C1 segment of cervical spinal cord (tissue), 14 donors: Measurements from ENCODE around the gene OR1J1.
A peak's percentile ranks its signal among the peaks of the same experiment; 100 is the strongest.

ENCODE experiments used
- DNase-seq, 14 donors: peaks; one replicate each; lab custom pipeline; 2025; lab: John Stamatoyannopoulos, UW

Gene OR1J1, protein sequence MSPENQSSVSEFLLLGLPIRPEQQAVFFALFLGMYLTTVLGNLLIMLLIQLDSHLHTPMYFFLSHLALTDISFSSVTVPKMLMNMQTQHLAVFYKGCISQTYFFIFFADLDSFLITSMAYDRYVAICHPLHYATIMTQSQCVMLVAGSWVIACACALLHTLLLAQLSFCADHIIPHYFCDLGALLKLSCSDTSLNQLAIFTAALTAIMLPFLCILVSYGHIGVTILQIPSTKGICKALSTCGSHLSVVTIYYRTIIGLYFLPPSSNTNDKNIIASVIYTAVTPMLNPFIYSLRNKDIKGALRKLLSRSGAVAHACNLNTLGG

DNA sequence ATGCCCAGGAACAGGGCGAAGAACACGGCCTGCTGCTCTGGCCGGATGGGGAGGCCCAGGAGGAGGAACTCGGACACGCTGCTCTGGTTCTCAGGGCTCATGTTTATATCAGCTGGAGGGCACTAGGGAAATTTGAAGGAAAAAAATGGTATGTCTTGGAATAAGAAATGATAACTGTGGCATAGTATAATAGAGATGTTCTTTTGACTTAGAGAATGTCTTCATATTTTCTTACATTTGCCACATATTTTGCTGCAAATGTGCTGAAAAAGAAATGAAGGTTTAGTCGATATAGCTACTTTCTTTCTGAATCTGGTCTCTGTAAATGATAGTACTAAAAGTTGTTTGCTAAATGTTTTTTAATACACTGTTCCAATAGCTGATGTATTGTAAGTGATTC, at the start of gene OR1J1:
TSS of gene OR1J1 (minus strand) at position 101 of the 400 bp plus-strand sequence. CDS start at position 101, 0 bp downstream.
- no peak for DNase-seq

DNA sequence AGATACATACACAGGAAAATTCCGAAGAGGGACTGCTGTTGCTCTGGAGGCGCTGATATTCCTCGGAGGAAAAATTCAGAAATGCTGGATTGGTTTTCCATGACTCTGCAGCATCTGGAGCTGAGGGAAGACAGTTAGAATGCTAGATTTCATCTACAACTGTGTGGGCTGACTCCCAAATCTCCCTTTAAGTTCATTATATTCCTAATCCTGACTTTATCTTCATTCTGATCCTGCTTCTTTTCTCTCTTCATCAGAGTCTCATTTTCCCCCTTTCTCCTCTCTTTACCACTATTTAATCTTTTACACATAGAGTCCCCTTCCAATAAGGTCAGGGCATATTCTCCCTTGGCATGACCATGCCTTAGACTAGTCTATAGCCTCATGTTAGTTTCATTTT, 49.5 kb upstream of the OR1J1 start, which contains the start of gene OR1N1:
TSS of gene OR1N1 (minus strand) at position 101 of the 400 bp plus-strand sequence. CDS start at position 101, 0 bp downstream.
- no peak for DNase-seq

DNA sequence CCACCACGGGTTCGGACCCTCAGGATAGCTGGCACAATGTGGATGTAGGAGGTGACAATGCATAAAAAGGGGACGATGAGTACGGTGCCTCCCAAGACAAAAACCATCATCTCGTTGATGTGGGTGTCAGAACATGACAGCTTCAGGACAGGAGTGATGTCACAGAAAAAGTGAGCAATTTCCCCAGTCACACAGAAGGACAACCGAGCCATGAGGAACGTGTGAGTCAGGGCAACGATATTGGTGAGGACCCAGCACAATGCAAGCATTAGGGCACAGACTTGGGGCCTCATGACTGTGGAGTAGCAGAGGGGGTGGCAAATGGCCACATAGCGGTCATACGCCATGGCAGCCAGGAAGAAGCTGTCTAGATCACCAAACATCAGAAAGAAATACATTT, 48.9 kb upstream of the OR1J1 start:
- DNase-seq, result no peak

DNA sequence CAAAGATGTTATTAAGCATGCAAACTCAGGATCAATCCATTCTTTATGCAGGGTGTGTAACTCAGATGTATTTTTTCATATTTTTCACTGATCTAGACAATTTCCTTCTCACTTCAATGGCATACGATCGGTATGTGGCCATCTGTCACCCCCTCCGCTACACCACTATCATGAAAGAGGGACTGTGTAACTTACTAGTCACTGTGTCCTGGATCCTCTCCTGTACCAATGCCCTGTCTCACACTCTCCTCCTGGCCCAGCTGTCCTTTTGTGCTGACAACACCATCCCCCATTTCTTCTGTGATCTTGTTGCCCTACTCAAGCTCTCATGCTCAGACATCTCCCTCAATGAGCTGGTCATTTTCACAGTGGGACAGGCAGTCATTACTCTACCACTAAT, 41.6 kb upstream of the OR1J1 start:
- DNase-seq, result peak in 1 of 14 donors; percentile 49

DNA sequence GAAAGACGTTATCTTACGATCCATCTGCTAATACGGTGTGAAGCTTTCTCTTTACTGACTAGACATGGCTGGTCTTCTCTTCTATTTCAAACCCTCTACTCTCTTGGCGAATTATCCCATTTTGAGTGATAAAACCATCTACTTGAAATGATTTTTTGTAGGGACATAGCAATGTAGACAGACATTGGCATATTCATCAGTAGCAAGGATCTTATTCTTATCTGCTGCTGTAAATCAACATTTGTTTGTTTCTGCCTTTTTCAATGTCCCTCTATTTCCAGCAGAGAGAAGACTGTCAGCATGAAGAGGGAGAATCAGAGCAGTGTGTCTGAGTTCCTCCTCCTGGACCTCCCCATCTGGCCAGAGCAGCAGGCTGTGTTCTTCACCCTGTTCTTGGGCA, 41.1 kb upstream of the OR1J1 start, which contains the start of gene OR1J4:
TSS of gene OR1J4 (plus strand) at position 301 of the 400 bp plus-strand sequence. CDS start at position 301, 0 bp downstream.
- DNase-seq, result no peak

DNA sequence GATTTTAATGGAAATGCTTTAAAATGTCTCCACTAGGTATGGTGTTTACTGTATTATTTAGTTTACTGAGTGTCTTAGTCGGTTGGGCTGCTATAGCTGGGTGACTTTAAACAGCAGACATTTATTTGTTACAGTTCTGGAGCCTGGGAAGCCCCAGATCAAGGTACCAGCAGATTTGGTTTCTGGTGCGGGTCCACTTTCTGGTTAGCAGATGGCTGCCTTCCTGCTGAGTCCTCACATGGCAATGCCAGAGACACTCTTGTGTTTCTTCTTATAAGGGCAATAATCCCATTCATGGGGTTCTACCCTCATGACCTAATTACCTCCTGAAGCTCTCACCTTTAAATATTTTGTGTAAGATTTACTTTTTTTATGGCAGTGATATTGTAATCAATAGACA, 40.5 kb upstream of the OR1J1 start:
- DNase-seq, result peak in 1 of 14 donors; percentile 55

DNA sequence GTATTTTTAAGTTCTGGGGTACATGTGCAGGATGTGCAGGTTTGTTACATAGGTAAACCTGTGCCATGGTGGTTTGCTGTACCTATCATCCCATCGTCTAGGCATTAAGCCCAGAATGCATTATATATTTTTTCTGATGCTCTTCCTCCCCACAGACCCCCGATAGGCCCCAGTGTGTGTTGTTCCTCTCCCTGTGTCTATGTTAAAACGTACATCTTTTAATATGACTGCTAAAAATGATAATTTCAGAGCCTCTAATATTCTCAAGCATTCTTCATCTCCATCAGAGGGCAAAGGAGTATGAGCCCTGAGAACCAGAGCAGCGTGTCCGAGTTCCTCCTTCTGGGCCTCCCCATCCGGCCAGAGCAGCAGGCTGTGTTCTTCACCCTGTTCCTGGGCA, 32.8 kb upstream of the OR1J1 start, which contains the start of gene OR1J2:
TSS of gene OR1J2 (plus strand) at position 301 of the 400 bp plus-strand sequence. CDS start at position 301, 0 bp downstream.
- DNase-seq, result no peak

DNA sequence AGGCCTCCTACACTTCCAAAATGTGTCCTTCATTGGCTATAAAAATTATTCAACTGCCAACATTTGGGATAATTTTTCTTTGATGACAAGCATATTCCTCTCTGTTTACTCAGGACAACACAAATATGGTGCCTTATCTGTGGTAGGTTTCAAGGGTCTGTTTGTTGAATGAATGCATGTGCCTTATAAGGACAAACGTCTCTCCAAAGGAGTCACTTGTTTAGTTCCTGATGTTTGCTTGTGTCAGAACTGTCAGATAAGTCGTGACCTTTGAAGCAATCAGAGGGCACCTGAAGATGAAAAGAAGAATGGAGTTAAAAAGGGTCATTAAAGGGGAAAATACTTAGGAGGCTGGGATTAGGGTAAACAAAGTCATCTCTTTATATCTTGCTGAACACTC, 29.2 kb upstream of the OR1J1 start:
- no peak for DNase-seq

DNA sequence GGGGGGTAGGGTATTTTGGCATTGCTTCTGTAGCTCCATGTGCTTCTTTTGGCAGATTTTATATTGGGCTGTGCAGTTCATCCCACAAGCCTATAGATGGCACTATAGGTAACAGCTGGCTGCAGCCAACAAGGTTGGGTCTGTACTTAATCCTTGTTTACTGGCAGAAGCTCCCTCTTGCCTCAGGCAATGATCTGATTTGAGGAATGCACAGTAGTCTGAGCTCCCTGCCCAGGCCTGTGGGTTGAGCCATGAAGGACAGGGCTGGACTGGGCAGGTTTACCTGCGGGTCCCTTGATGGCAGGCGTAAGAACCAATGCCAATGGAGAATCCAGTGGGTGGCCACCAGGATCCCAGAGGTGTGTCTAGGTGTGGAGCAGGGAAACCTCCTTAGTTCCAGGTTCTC, 21.2 kb upstream of the OR1J1 start:
- no peak for DNase-seq

DNA sequence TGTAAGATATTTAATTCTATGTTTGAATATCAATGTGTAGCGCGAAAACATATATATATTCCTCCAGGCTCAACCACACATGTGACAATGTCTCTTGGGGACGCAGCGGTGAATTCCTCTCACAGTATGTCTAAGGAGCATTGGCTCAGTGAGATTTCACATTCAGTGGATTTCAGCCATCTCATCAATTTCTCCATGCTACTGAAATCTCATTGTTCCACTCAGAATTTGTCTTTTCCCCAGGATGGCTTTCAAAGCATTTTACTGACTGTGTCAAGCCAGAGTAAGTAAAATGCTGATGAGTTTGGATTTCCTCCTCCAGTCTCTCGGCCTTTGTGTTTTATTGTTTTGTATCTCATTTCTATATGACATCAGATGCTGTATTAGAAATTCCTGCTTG, 1.3 kb upstream of the OR1J1 start:
- no peak for DNase-seq

DNA sequence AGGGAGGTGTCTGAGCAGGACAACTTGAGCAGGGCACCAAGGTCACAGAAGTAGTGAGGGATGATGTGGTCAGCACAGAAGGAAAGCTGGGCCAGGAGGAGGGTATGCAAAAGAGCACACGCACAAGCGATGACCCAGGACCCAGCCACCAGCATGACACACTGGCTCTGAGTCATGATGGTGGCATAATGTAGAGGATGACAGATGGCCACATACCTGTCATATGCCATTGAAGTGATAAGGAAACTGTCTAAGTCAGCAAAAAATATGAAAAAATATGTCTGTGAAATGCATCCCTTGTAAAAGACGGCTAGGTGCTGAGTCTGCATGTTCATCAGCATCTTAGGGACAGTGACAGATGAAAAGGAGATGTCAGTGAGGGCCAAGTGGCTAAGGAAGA, 380 bp downstream of the OR1J1 start:
- DNase-seq, result no peak

DNA sequence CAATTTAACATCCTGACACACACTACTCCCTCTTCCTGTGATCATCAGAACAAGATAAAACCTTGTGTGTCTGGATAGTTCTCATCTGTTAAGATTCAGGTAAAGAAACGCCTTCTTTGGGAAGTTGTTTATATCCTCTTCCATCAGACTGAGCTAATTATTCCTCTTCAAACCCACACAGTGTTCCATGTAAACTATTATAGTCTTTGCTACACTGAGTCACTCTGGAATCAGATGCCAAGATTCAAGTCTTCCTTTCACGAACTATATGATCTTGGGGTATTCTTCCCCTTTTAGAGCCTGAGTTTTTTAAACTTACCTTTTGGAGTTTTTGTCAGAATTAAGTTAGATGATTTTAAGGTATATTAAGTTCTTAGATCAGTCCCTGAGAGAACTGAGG, 2.0 kb downstream of the OR1J1 start:
- DNase-seq, result no peak

DNA sequence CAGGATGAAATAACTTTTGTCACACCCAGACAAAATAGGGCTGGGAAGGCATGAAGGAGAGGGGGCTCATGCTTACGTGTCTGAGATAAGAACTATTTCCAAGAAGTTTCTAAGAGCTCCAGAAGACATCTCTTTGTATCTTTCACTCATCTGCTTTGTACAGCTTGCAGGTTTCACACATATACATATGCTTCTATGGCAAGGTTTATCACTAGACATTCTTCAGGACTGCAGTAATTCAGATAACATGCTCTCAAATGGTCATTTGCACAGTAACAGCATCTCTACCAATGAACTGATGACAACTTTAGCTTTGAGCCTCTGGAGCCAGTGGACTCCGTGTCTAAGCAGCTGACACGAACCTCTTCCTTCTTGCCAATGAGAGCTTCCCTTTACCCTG, 3.2 kb downstream of the OR1J1 start:
- DNase-seq, result no peak

DNA sequence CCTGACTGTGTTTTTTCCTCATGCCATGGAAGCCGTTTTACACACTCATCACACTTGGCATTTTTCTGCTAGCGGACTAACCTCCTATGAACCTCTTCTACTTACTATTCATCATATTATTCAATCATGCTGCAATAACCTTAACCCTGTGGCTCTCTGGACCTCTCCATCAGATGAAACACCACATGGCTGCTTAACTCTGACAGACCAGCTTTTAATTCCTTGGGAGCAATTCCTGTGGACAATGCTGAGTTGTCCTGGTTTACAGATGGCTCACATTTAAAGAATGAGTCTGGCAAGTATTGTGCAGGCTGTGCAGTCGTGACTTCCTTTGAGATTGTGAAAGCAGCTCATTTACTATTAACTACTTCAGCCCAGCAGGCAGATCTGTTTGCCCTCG, 9.0 kb downstream of the OR1J1 start:
- DNase-seq, result no peak

DNA sequence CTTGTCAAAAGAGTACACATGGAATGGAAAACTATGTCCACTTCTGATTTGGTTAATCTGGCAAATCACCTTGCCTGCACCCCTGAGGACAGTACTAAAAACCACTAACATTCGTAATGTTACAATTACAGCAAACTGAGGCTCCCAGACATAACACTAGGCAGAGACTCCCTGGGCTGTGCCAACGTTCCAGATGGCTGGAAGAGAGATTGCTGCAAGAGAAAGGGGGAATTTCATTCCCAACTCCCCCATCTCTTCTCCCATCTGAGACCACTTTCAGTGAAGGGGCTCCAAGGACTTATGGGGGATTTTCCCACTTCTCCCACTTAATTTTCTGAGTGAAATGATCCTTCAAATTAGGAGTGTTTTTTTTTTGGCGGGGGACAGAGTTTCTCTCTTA, 11.3 kb downstream of the OR1J1 start:
- no peak for DNase-seq

DNA sequence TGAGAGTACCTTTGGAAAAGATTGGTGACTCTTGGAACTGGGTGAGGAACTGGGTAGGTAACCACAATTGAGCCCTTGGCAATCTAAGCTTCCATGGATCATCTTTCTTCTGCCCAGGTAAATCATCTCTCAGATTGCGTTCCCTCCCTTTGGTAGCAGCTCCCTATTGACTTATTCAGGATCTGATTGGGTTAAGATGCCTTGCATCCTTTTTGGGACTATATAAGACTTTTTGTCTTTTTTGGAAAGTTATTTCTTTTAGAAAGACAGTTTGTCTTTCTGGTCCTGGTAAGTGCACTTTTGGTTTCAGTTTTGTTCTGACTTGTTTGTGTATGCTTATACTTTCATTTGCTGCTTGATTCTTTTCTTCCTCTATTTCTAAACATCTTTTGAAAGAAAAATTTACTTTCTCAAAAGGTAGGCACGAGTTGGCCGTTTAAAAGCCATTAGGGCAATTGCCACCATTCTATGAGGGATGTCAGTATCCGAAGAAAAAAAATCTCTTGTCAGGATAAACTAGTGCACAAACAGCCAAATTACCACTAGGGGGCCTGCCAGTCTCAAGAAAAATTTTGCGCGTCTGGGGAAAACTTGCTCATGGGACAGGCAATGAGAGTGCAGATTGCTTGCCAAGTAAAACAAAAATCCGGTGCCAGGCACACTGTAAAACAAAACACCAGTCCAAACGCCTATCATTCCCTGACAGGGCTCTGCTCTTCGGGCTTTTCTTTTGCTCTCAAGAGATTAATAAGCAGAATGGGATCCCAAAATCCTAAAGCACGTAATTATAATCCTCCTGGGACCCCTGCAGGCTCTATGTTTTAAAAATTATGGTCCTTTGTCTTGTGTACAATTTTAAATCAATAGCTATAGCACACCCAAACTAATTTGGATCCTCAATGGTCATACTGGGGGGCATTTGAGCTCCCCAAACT, 12.8 kb downstream of the OR1J1 start:
- peak in 13 of 14 donors; percentile 8 to 66 (median 32) for DNase-seq

DNA sequence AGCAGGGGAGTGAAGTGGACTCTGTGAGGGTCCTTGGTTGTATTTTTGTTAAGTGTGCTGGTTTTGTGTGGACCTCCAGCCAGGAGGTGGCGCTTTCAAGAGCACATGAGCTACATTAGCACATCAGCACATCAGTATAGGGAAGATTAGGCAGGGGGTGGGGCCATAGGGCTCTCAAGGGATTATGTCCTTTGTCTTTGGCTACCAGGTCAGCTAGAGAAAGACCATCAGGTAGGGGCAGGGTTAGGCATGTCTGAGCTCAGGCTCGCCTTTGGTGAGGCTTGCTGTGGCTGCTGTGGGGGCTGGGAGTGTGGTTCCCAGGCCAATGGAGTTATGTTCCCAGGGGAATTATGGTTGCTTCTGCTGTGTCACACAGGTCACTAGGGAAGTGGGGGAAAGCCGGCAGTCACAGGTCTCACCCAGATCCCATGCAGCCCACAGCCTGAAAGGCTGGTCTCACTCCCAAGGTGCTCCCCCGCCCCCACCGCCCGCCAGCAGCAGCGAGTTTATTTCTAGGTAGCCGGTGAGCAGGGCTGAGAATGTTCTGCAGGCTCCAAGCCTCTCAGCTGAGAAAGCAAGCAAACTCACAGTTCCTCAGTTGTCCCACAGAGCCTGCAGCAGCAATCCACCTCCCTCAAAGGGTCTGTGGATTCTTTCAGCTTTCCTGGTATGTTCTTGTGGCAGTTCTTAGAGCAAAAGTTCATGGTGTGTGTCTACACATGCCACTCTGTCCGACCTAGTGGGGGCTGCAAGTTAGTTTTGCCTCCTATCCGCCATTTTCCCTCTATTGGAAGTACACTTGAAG, 13.7 kb downstream of the OR1J1 start:
- no peak for DNase-seq

DNA sequence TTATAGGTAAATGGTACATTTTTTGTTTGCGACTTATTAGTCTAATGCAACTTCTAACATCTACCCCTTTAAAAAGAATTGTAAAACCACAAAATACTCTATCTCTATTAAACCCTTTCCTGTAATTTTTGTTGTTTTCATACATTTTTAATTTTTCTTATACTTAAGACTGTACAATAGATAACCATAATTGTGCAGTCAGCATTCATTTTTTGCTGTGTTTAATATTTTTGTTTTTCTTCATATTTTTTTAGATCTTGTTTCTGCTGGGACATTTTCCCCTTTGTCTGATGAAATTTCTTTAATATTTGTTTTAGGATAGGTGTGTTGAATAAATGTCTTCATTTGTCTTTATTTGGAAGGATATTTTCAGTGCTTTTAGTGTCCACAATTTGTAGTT, 19.9 kb downstream of the OR1J1 start:
- DNase-seq, result no peak

DNA sequence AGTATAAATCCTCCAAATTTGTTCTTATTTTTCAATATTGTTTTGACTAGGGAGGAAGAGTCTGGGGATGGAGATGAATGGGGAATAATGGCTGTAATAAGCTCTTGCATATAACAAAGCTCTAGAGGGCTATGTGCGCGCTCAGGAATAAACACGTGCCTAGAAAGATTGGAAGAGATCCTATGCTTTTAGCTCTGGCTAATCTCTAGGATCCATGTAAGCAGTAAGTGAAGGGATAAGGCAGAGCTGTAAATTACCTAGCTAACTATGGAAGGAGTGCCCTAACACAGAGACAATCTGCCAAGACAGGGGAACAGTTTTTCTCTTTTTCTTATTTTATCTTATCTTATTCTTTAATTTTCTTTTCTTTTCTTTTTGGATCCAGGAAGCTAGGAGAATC, 21.6 kb downstream of the OR1J1 start:
- no peak for DNase-seq

DNA sequence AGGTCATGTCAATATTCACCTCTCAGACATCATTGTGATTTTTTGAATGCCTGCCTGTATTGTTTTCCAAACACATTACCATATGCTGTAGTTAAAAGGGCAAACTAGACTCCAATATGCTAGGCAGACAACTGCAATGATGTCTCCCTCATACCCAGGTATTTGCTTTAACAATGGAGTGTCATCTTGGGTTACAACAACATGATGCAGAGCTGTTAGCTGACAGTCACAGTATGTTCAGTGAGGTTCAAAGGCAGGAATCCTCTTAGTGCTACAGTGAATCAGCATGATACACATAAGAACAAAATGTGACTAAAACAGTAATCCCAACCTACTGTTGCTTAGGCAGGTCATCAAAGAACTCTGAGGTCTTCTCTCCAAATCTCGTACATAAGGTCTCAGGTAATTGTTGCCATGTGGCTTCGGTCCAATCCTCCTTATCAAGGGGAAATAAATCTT, 24.0 kb downstream of the OR1J1 start:
- DNase-seq, result no peak

DNA sequence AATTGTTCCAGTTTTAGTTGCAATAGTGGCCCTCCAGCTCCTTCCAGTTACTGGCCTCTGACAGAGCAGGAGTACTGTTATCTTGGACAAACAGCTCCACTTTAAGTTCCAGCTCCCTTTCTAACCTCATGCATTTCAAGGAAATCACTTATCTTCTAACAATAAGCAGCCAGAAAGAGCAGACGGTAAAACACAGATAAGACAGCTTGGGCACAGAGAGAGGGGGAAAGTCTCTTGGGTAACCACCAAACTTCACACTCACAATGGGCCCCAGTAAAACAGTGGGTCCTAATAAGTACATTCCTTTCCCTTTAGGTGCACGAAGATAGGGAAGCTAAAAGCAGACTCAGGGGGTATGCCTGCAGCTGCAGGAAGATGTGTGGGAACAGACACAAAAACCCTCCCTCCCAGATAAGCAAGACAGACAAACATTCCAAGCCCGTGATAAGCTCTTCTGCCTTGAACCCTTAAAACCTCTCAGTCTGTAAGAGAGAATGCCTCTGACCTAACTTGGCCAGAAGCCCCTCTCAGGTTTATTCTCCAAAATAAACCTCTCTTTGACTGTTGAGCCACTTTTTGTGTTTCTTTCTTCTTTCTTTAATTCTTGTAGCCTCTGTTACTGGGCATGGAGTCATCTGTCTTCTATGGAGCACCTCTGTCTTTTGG, 30.8 kb downstream of the OR1J1 start:
- DNase-seq, result no peak
